ENCODE measurements around the gene CACNB3. TPM values are rescaled to one million over a fixed set of nuclear protein-coding genes. Genes with fewer than 3 reads are reported as not detected.

CACNB3 gene
- total RNA-seq, 4 donors from 2014 or later = 9.4 to 39.2 (median 30.1) TPM

GRCh38 chr12:48818831-48819590 is 715 bp downstream of the CACNB3 start:
- Histone ChIP-seq H3K4me3 (peak overlapping the region; percentile 45 to 63), H3K27ac (peak overlapping the region in 3 of 4 donors; percentile 64 to 80 (median 76)), H3K27me3 (no peaks in the 10 kb centered on the region), H3K9me3 (no peaks in the 10 kb centered on the region), H3K4me1 (peaks cover 0 to 43% (median 26%) of the 10 kb centered on the region in 3 donors), H3K36me3 (peaks cover 0 to 11% of the 10 kb centered on the region in 2 donors)
- ATAC-seq = no peak
- 60 to 86% methylated on average over 3 to 5 of the region's 37 CpGs for WGBS, 2 donors (ENCODE audit: low coverage in 1 of 2)
- no peak for TF ChIP-seq POLR2A (IDR thresholded peaks at IDR 0.05)
- peak in 1 of 4 experiments; percentile 15 for TF ChIP-seq CTCF (IDR thresholded peaks at IDR 0.05)
- TF ChIP-seq POLR2AphosphoS5 (IDR thresholded peaks at IDR 0.05) = no peak

DNA sequence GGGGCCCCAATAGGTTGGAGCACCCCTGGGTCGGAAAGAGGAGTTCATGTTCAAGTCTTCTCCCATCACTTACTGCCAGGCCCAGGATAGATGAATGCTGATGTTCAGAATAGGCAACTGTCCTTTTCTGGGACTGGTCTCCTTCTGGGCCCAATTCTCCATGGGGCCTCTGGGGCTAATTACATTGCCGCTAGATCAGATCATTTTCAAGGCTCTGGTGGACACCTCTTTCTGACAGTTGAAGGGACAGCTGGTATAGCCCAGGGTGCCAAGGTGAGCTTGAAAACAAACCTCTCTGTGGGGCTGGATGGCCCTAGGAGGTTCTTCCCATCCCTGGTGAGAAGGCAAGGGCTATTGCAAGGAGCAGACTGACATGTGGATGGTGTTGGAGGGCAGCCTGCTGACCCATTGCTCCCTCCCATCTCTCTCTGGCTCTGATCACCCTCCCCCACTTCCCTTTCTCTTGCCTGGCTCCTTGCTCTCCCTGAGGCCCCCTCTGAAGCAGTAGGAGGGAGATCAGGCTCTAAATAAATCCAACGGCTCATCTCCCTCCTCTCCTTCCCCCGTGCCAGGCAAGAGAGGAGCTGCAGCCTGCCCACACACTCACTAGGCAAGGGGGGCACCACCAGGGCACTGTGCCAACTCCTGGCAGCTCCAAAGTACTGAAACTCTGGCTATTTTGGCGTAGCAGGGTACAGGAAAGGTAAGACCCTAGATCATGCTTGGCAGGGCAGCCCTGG is 1.9 kb downstream of the CACNB3 start:
- no peak for ATAC-seq
- H3K4me1 ChIP-seq = peaks cover 0 to 39% (median 26%) of the 10 kb centered on the region in 3 donors
- no peak overlapping the region for H3K4me3 ChIP-seq
- 80 to 100% methylated on average over 1 of the region's 5 CpGs for WGBS, 2 donors (ENCODE audit: low coverage in 1 of 2)
- H3K36me3 ChIP-seq = peaks cover 0 to 22% of the 10 kb centered on the region in 2 donors
- TF ChIP-seq EP300 (IDR thresholded peaks at IDR 0.05) = no peak
- no peak for TF ChIP-seq POLR2AphosphoS5 (IDR thresholded peaks at IDR 0.05)
- TF ChIP-seq POLR2A (IDR thresholded peaks at IDR 0.05) = no peak
- TF ChIP-seq CTCF (IDR thresholded peaks at IDR 0.05) = no peak
- H3K27me3 ChIP-seq = no peaks in the 10 kb centered on the region
- H3K9me3 ChIP-seq = no peaks in the 10 kb centered on the region
- no peak overlapping the region for H3K27ac ChIP-seq

- TF ChIP-seq CTCF (IDR thresholded peaks at IDR 0.05) (no peak), EP300 (IDR thresholded peaks at IDR 0.05) (no peak), POLR2AphosphoS5 (IDR thresholded peaks at IDR 0.05) (no peak), POLR2A (IDR thresholded peaks at IDR 0.05) (no peak)
- no peak for ATAC-seq
- Histone ChIP-seq H3K9me3 (no peaks in the 10 kb centered on the region), H3K4me1 (peaks cover 0 to 21% (median 11%) of the 10 kb centered on the region in 3 donors), H3K36me3 (peaks cover 0 to 42% of the 10 kb centered on the region in 2 donors), H3K27ac (no peak overlapping the region), H3K4me3 (no peak overlapping the region), H3K27me3 (no peaks in the 10 kb centered on the region)
- 89 to 100% methylated on average over 1 to 3 of the region's 5 CpGs for WGBS, 2 donors (ENCODE audit: low coverage in 1 of 2)
Measured at GRCh38 chr12:48822139-48822538, 3.8 kb downstream of the CACNB3 start.

DNA sequence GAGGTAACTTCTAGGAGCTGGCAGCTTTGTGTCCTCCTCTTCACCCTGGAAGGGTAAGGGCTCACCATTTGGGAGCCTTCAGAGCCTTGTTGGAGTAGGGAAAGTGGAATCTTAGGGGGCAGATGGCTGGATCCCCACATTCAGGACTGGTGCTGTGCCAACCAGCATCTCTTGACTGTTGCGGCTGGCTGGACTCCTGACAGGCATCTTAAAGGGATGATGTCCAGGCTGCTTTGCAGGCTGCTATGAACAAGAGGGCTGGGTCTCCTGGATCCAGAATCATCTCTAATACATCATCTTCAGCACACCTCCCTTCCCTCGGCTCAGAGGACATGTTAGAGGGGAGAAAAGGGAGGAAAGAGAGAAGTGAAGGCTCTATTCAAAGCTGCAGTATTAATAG is 4.4 kb downstream of the CACNB3 start:
- peaks cover 0 to 48% of the 10 kb centered on the region in 2 donors for H3K36me3 ChIP-seq
- 33 to 83% methylated on average over 1 of the region's 2 CpGs for WGBS, 2 donors (ENCODE audit: low coverage in 1 of 2)
- H3K27ac ChIP-seq = no peak overlapping the region
- H3K4me3 ChIP-seq = no peak overlapping the region
- H3K27me3 ChIP-seq = no peaks in the 10 kb centered on the region
- TF ChIP-seq POLR2A (IDR thresholded peaks at IDR 0.05) (no peak), EP300 (IDR thresholded peaks at IDR 0.05) (no peak), CTCF (IDR thresholded peaks at IDR 0.05) (no peak), POLR2AphosphoS5 (IDR thresholded peaks at IDR 0.05) (no peak)
- H3K4me1 ChIP-seq = peaks cover 0 to 16% (median 6%) of the 10 kb centered on the region in 3 donors
- ATAC-seq = no peak
- no peaks in the 10 kb centered on the region for H3K9me3 ChIP-seq
